Cortex of kidney (tissue), 1 donor: ENCODE measurements around the gene RNF10.
"Not testable (repeated sequence)": the region's sequence is repeated elsewhere in the genome, so short reads cannot be mapped to it uniquely, and the experiment has no call there.

Experiments
- DNase-seq: peaks from one replicate; lab custom pipeline; 2025; lab: John Stamatoyannopoulos, UW

Gene RNF10

GRCh38 chr12:120580787-120581723, 46.9 kb downstream of the RNF10 start, which contains the start of gene POP5:
POP5 (minus strand) TSS chr12:120581402; CDS start chr12:120581362, 40 bp downstream.
- peak; percentile 28 for DNase-seq

GRCh38 chr12:120581998-120582397, 47.8 kb downstream of the RNF10 start:
- no peak for DNase-seq

- no peak for DNase-seq
Measured at GRCh38 chr12:120583478-120584030, 49.4 kb downstream of the RNF10 start.

- DNase-seq = no peak
Measured at GRCh38 chr12:120584343-120585149, 50.4 kb downstream of the RNF10 start.

- DNase-seq = no peak
Measured at GRCh38 chr12:120586206-120586605, 52.0 kb downstream of the RNF10 start.

GRCh38 chr12:120586860-120587259, 52.7 kb downstream of the RNF10 start:
- DNase-seq = no peak

GRCh38 chr12:120588371-120588770, 54.2 kb downstream of the RNF10 start:
- DNase-seq = no peak

- DNase-seq = no peak
Measured at GRCh38 chr12:120588948-120589930, 55.1 kb downstream of the RNF10 start.

GRCh38 chr12:120590741-120591407, 56.7 kb downstream of the RNF10 start:
- no peak for DNase-seq

- no peak for DNase-seq
Measured at GRCh38 chr12:120592121-120593049, 58.2 kb downstream of the RNF10 start.

GRCh38 chr12:120596901-120597300, 62.7 kb downstream of the RNF10 start:
- DNase-seq = no peak

GRCh38 chr12:120597861-120598260, 63.7 kb downstream of the RNF10 start:
- DNase-seq = no peak

- no peak for DNase-seq
Measured at GRCh38 chr12:120598674-120599463, 64.7 kb downstream of the RNF10 start.

- DNase-seq = no peak
Measured at GRCh38 chr12:120599672-120600552, 65.8 kb downstream of the RNF10 start.

- not testable (repeated sequence) for DNase-seq
Measured at GRCh38 chr12:120602416-120602815, 68.3 kb downstream of the RNF10 start.

GRCh38 chr12:120610560-120610959, 76.4 kb downstream of the RNF10 start:
- no peak for DNase-seq

GRCh38 chr12:120611534-120611933, 77.4 kb downstream of the RNF10 start:
- DNase-seq = not testable (repeated sequence)

GRCh38 chr12:120614848-120615247, 80.7 kb downstream of the RNF10 start:
- no peak for DNase-seq
